ENCODE results near the gene SERINC2. TPM values are rescaled to one million over a fixed set of nuclear protein-coding genes. Genes with fewer than 3 reads are reported as not detected.

The SERINC2 gene
- total RNA-seq, 1 experiment from 2014 or later, result 67.7 TPM

GRCh38 chr1:31387612-31388011, 25.4 kb upstream of the SERINC2 start:
- BruUV-seq (replicated peaks), result no TSS peak
- Mint-ChIP-seq H3K36me3 (ENCODE audit: insufficient read depth, unreplicated experiment) (no peaks in the 10 kb centered on the region), H3K27ac (ENCODE audit: unreplicated experiment) (no peak overlapping the region), H3K4me1 (ENCODE audit: low read depth, unreplicated experiment) (peaks cover 9% of the 10 kb centered on the region), H3K4me3 (ENCODE audit: low read depth, unreplicated experiment) (no peak overlapping the region), H3K9me3 (ENCODE audit: low read depth, unreplicated experiment) (no peaks in the 10 kb centered on the region), H3K27me3 (ENCODE audit: unreplicated experiment) (no peaks in the 10 kb centered on the region)
- no peak for TF ChIP-seq CTCF (IDR thresholded peaks at IDR 0.05; ENCODE audit: unreplicated experiment)
- CTCF ChIA-PET, result no interaction called here
- DNase-seq, result no peak
- intact Hi-C loops (cut with micrococcal nuclease; ENCODE audit: unreplicated experiment), result no loop called here

- Mint-ChIP-seq H3K9me3 (ENCODE audit: low read depth, unreplicated experiment) (no peaks in the 10 kb centered on the region), H3K4me3 (ENCODE audit: low read depth, unreplicated experiment) (no peak overlapping the region), H3K36me3 (ENCODE audit: insufficient read depth, unreplicated experiment) (no peaks in the 10 kb centered on the region), H3K27me3 (ENCODE audit: unreplicated experiment) (no peaks in the 10 kb centered on the region), H3K4me1 (ENCODE audit: low read depth, unreplicated experiment) (peaks cover 10% of the 10 kb centered on the region), H3K27ac (ENCODE audit: unreplicated experiment) (no peak overlapping the region)
- intact Hi-C loops (cut with micrococcal nuclease; ENCODE audit: unreplicated experiment), result no loop called here
- no peak for TF ChIP-seq CTCF (IDR thresholded peaks at IDR 0.05; ENCODE audit: unreplicated experiment)
- BruUV-seq (replicated peaks), result no TSS peak
- CTCF ChIA-PET, result no interaction called here
- DNase-seq, result no peak
These were observed 23.4 kb upstream of the SERINC2 start for GRCh38 chr1:31389616-31390015.

GRCh38 chr1:31390071-31390470, 22.9 kb upstream of the SERINC2 start:
- no peak overlapping the region for H3K27ac Mint-ChIP-seq (ENCODE audit: unreplicated experiment)
- no peak for TF ChIP-seq CTCF (IDR thresholded peaks at IDR 0.05; ENCODE audit: unreplicated experiment)
- peak; percentile 66 for DNase-seq
- H3K9me3 Mint-ChIP-seq (ENCODE audit: low read depth, unreplicated experiment), result no peaks in the 10 kb centered on the region
- H3K4me1 Mint-ChIP-seq (ENCODE audit: low read depth, unreplicated experiment), result peaks cover 14% of the 10 kb centered on the region
- CTCF ChIA-PET, result interaction anchor here (1.5 kb wide), 1 partner anchor 16 kb away, joined by 7 read pairs; no protein-coding TSS in a partner anchor
- intact Hi-C loops (cut with micrococcal nuclease; ENCODE audit: unreplicated experiment), result no loop called here
- no peaks in the 10 kb centered on the region for H3K27me3 Mint-ChIP-seq (ENCODE audit: unreplicated experiment)
- no peaks in the 10 kb centered on the region for H3K36me3 Mint-ChIP-seq (ENCODE audit: insufficient read depth, unreplicated experiment)
- BruUV-seq (replicated peaks), result no TSS peak
- no peak overlapping the region for H3K4me3 Mint-ChIP-seq (ENCODE audit: low read depth, unreplicated experiment)

- H3K9me3 Mint-ChIP-seq (ENCODE audit: low read depth, unreplicated experiment), result no peaks in the 10 kb centered on the region
- no peak for TF ChIP-seq CTCF (IDR thresholded peaks at IDR 0.05; ENCODE audit: unreplicated experiment)
- peaks cover 32% of the 10 kb centered on the region for H3K4me1 Mint-ChIP-seq (ENCODE audit: low read depth, unreplicated experiment)
- BruUV-seq (replicated peaks), result no TSS peak
- CTCF ChIA-PET, result interaction anchor here (0.6 to 2.3 kb wide), 2 partner anchors 155 to 169 kb away, joined by 3 to 38 read pairs; no protein-coding TSS in a partner anchor
- no peak overlapping the region for H3K27ac Mint-ChIP-seq (ENCODE audit: unreplicated experiment)
- intact Hi-C loops (cut with micrococcal nuclease; ENCODE audit: unreplicated experiment), result no loop called here
- H3K36me3 Mint-ChIP-seq (ENCODE audit: insufficient read depth, unreplicated experiment), result no peaks in the 10 kb centered on the region
- DNase-seq, result no peak
- H3K4me3 Mint-ChIP-seq (ENCODE audit: low read depth, unreplicated experiment), result no peak overlapping the region
- H3K27me3 Mint-ChIP-seq (ENCODE audit: unreplicated experiment), result no peaks in the 10 kb centered on the region
These were observed 19.6 kb upstream of the SERINC2 start for GRCh38 chr1:31393463-31393862.
